A549 (cell line): ENCODE measurements around the gene QKI. TPM values are rescaled to one million over a fixed set of nuclear protein-coding genes. Genes with fewer than 3 reads are reported as not detected.

Source experiments
- ATAC-seq, 2 experiments: fragments of 200-7000 bp in 1 of 2; fragments of >200 bp in 1 of 2; cut with Nextera tagmentation in 1 of 2; cut with Tn5 transposase in 1 of 2; 3 replicates each; pipeline versions ENCODE4 v1.8.0 to v1.9.1; 2018 to 2020; ENCODE audit warnings: mild to moderate bottlenecking in 1 of 2, moderate library complexity in 1 of 2
- CTCF ChIA-PET: fragments of 300-600 bp; sonication (Branson Sonifier 250); formaldehyde crosslinking; extraction: SDS; loops from one replicate; lab custom pipeline; 2021; ENCODE audit warnings: antibody characterized with exemption, inconsistent platforms; lab: Yijun Ruan, JAX
- POLR2A ChIA-PET: fragments of 350-600 bp; formaldehyde crosslinking; extraction: SDS; loops from one replicate; lab custom pipeline; 2021; ENCODE audit warnings: antibody characterized with exemption, inconsistent platforms; lab: Yijun Ruan, JAX
- DNase-seq, 2 experiments: peaks; one replicate each; pipeline versions ENCODE4 v3.0.0 to v3.0.0-alpha.2; 2011 to 2016; ENCODE audit warnings: low read depth in 1 of 2, low spot score in 1 of 2
- FAIRE-seq: peaks from 2 replicates; lab custom pipeline; 2011; peaks lifted over from hg19 to GRCh38; lab: Jason Lieb, UNC
- H3K27ac ChIP-seq, 2 experiments: fragments of >200 bp; sonication (Bioruptor Twin); formaldehyde crosslinking; 3 replicates each; pipeline ENCODE4 v1.5.1; 2016 to 2017
- H3K4me1 ChIP-seq: fragments of >200 bp; sonication (Bioruptor Twin); formaldehyde crosslinking; 3 replicates; pipeline ENCODE4 v1.6.1; 2016
- H3K4me2 ChIP-seq: fragments of >200 bp; sonication (Bioruptor Twin); formaldehyde crosslinking; 3 replicates; pipeline ENCODE4 v1.6.1; 2016
- H3K4me3 ChIP-seq: fragments of >200 bp; sonication (Bioruptor Twin); formaldehyde crosslinking; 3 replicates; pipeline ENCODE4 v1.5.1; 2016
- H3K9me3 ChIP-seq: fragments of >200 bp; sonication (Bioruptor Twin); formaldehyde crosslinking; 3 replicates; pipeline ENCODE4 v1.6.1; 2016
- BHLHE40 ChIP-seq: IDR thresholded peaks from 2 replicates; pipeline ENCODE4 v1.6.1; 2012; ENCODE audit warnings: low read depth, low read length, inconsistent platforms
- CBX2 ChIP-seq: fragments of 200-600 bp; sonication (generic); IDR thresholded peaks from 2 replicates; pipeline ENCODE4 v1.6.1; 2016; ENCODE audit warnings: low read depth, mild to moderate bottlenecking, borderline replicate concordance
- CBX8 ChIP-seq: fragments of 200-600 bp; sonication (generic); IDR thresholded peaks from 2 replicates; pipeline ENCODE4 v1.6.1; 2016
- CHD2 ChIP-seq: fragments of 150-350 bp; IDR thresholded peaks from 2 replicates; pipeline ENCODE4 v1.6.1; 2014; ENCODE audit warnings: low read length; ENCODE audit not compliant: partially characterized antibody
- EHF ChIP-seq: fragments of 250-450 bp; sonication (Bioruptor Pico); IDR thresholded peaks from 2 replicates; pipeline ENCODE4 v1.5.0; 2020; ENCODE audit warnings: mild to moderate bottlenecking
- EHMT2 ChIP-seq: fragments of 200-600 bp; sonication (generic); IDR thresholded peaks from 2 replicates; pipeline ENCODE4 v1.6.1; 2016; ENCODE audit warnings: antibody characterized with exemption, low read depth, mild to moderate bottlenecking, moderate library complexity
- FOSL2 ChIP-seq, 2 experiments: fragments of 450-650 bp in 1 of 2; fragments of >200 bp in 1 of 2; sonication (Bioruptor Twin) in 1 of 2; formaldehyde crosslinking; IDR thresholded peaks; 2 replicates each; pipeline versions ENCODE4 v1.5.0 to v1.6.1; 2016 to 2020; ENCODE audit warnings: mild to moderate bottlenecking in 1 of 2, moderate library complexity in 1 of 2
- FOXS1 ChIP-seq: fragments of 250-450 bp; sonication (Bioruptor Pico); IDR thresholded peaks from 2 replicates; pipeline ENCODE4 v1.5.0; 2020; ENCODE audit warnings: mild to moderate bottlenecking, moderate library complexity
- HMGXB4 ChIP-seq: fragments of 250-450 bp; sonication (Bioruptor Pico); IDR thresholded peaks from 2 replicates; pipeline ENCODE4 v1.5.0; 2021; ENCODE audit warnings: mild to moderate bottlenecking, moderate library complexity, borderline replicate concordance
- HOXB5 ChIP-seq: fragments of 250-450 bp; sonication (Bioruptor Pico); IDR thresholded peaks from 2 replicates; pipeline ENCODE4 v1.5.0; 2020; ENCODE audit warnings: mild to moderate bottlenecking, moderate library complexity
- KDM5A ChIP-seq: fragments of 200-600 bp; sonication (generic); IDR thresholded peaks from 2 replicates; pipeline ENCODE4 v1.6.1; 2016; ENCODE audit warnings: antibody characterized with exemption, mild to moderate bottlenecking
- MAZ ChIP-seq: fragments of 150-350 bp; IDR thresholded peaks from 2 replicates; pipeline ENCODE4 v1.6.1; 2014; ENCODE audit warnings: antibody characterized with exemption, low read depth, low read length, borderline replicate concordance
- MYC ChIP-seq: IDR thresholded peaks from 2 replicates; pipeline ENCODE4 v1.6.1; 2012; ENCODE audit warnings: mild to moderate bottlenecking, inconsistent platforms, low read length, improper control_type of control experiment, borderline replicate concordance
- NPAS2 ChIP-seq: fragments of 250-450 bp; sonication (Bioruptor Pico); IDR thresholded peaks from 2 replicates; pipeline ENCODE4 v1.8.0; 2022; ENCODE audit warnings: mild to moderate bottlenecking, moderate library complexity, borderline replicate concordance
- NR3C1 ChIP-seq: fragments of >200 bp; sonication (Bioruptor Twin); formaldehyde crosslinking; IDR thresholded peaks from 3 replicates; pipeline ENCODE4 v1.6.1; 2017
- RAD21 ChIP-seq, 2 experiments: fragments of >200 bp in 1 of 2; sonication (Bioruptor Twin) in 1 of 2; formaldehyde crosslinking in 1 of 2; IDR thresholded peaks in 1 of 2; conservative IDR thresholded peaks in 1 of 2; 2 replicates in 1 of 2; 3 replicates in 1 of 2; pipeline ENCODE4 v1.6.1; 2012 to 2018; ENCODE audit warnings: inconsistent platforms in 1 of 2
- RARB ChIP-seq: fragments of 250-450 bp; sonication (Bioruptor Pico); IDR thresholded peaks from 2 replicates; pipeline ENCODE4 v1.8.0; 2021; ENCODE audit warnings: mild to moderate bottlenecking, moderate library complexity
- RFX5 ChIP-seq: fragments of 450-650 bp; IDR thresholded peaks from 2 replicates; pipeline ENCODE4 v1.7.1; 2014; ENCODE audit warnings: antibody characterized with exemption, mild to moderate bottlenecking, moderate library complexity
- RNF2 ChIP-seq: fragments of 200-600 bp; sonication (generic); IDR thresholded peaks from 2 replicates; pipeline ENCODE4 v1.6.1; 2016; ENCODE audit warnings: low read depth, mild to moderate bottlenecking, antibody characterized with exemption, moderate library complexity, borderline replicate concordance
- SREBF2 ChIP-seq: fragments of 450-650 bp; IDR thresholded peaks from 2 replicates; pipeline ENCODE4 v1.6.1; 2014; ENCODE audit warnings: mild to moderate bottlenecking, moderate library complexity
- ZC3H11A ChIP-seq: fragments of 450-650 bp; IDR thresholded peaks from 2 replicates; pipeline ENCODE4 v1.6.1; 2014; ENCODE audit warnings: antibody characterized with exemption, mild to moderate bottlenecking
- ZNF302 ChIP-seq: fragments of 250-450 bp; sonication (Bioruptor Pico); IDR thresholded peaks from 2 replicates; pipeline ENCODE4 v1.9.0; 2021; ENCODE audit warnings: inconsistent platforms, mild to moderate bottlenecking, moderate library complexity
- WGBS: methylation state at CpG from one replicate; pipeline ENCODE4 v1.1.6; 2017; ENCODE audit errors: missing lambda C conversion rate; 5-methylcytosine and 5-hydroxymethylcytosine counted together
- polyA plus RNA-seq, 4 experiments: library from polyadenylated mRNA; depleted of rRNA in 3 of 4; stranded (reverse); fragments of >200 nt; fragmentation: RNase III in 1 of 4; extraction: RNeasy Plus Mini Kit Qiagen cat#74134 plus additional on column Dnase treatment in 1 of 4; gene quantifications; 2 replicates in 3 of 4; 3 replicates in 1 of 4; pipeline ENCODE4 v1.2.3, GENCODE V29; 2011 to 2017
- TF ChIP-seq, protein P1 (sequence below): fragments of >200 bp; sonication (Bioruptor Twin); formaldehyde crosslinking; IDR thresholded peaks from 3 replicates; pipeline ENCODE4 v1.6.1; 2016
- TF ChIP-seq, protein P2 (sequence below): IDR thresholded peaks from 2 replicates; pipeline ENCODE4 v1.6.1; 2012
- TF ChIP-seq, protein P3 (sequence below): fragments of 200-600 bp; sonication (generic); IDR thresholded peaks from 2 replicates; pipeline ENCODE4 v1.6.1; 2016; ENCODE audit warnings: antibody characterized with exemption, mild to moderate bottlenecking, moderate library complexity
- TF ChIP-seq, protein P4 (sequence below): fragments of >200 bp; sonication (Bioruptor Twin); formaldehyde crosslinking; IDR thresholded peaks from 2 replicates; pipeline ENCODE4 v1.6.1; 2016

The QKI gene
- polyA plus RNA-seq, 2 of the 4 experiments (the other 2 are of a cell fraction): 71.9 to 98.2 TPM

GRCh38 chr6:163616452-163616851 lies 201.9 kb downstream of the QKI start:
- CTCF ChIA-PET: no interaction called here
- no peak for ATAC-seq
- Histone ChIP-seq H3K4me1 (no peaks in the 10 kb centered on the region), H3K4me3 (no peak overlapping the region)
- DNase-seq: no peak
- WGBS: 56% methylated on average over 4 of the region's 4 CpGs
- no peak for FAIRE-seq
- TF ChIP-seq EHMT2 (no peak), ZNF302 (CRISPR knock-in tag) (no peak), RNF2 (no peak), SREBF2 (no peak), RARB (CRISPR knock-in tag) (no peak), RFX5 (no peak)
- TF ChIP-seq, protein P1, sequence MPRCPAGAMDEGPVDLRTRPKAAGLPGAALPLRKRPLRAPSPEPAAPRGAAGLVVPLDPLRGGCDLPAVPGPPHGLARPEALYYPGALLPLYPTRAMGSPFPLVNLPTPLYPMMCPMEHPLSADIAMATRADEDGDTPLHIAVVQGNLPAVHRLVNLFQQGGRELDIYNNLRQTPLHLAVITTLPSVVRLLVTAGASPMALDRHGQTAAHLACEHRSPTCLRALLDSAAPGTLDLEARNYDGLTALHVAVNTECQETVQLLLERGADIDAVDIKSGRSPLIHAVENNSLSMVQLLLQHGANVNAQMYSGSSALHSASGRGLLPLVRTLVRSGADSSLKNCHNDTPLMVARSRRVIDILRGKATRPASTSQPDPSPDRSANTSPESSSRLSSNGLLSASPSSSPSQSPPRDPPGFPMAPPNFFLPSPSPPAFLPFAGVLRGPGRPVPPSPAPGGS: no peak
- TF ChIP-seq, all 56 proteins: peak for 0
- H3K9me3 ChIP-seq: no peaks in the 10 kb centered on the region
- no peak overlapping the region for H3K4me2 ChIP-seq
- POLR2A ChIA-PET: no interaction called here
- no peak overlapping the region for H3K27ac ChIP-seq

- Histone ChIP-seq H3K27ac (no peak overlapping the region), H3K4me1 (no peaks in the 10 kb centered on the region), H3K4me2 (no peak overlapping the region), H3K9me3 (no peaks in the 10 kb centered on the region), H3K4me3 (no peak overlapping the region)
- ChIA-PET POLR2A (no interaction called here), CTCF (no interaction called here)
- ATAC-seq (no peak), DNase-seq (no peak), FAIRE-seq (no peak)
- TF ChIP-seq CBX2: no peak
- no peak for TF ChIP-seq MYC
- no peak for TF ChIP-seq CBX8
- TF ChIP-seq MAZ: no peak
- TF ChIP-seq RFX5: no peak
- TF ChIP-seq FOXS1: no peak
- no peak for TF ChIP-seq EHMT2
- TF ChIP-seq, protein P1: no peak
- TF ChIP-seq CHD2: no peak
- no peak for TF ChIP-seq ZC3H11A
- no peak for TF ChIP-seq HOXB5 (CRISPR knock-in tag)
- no peak for TF ChIP-seq HMGXB4 (CRISPR knock-in tag)
- TF ChIP-seq NR3C1: no peak
- TF ChIP-seq NPAS2 (CRISPR knock-in tag): no peak
- 43% methylated on average over 6 of the region's 6 CpGs for WGBS
Measured at GRCh38 chr6:163617549-163617948, 203.0 kb downstream of the QKI start.

- 57% methylated on average over 5 of the region's 5 CpGs for WGBS
- H3K4me2 ChIP-seq: no peak overlapping the region
- H3K4me1 ChIP-seq: no peaks in the 10 kb centered on the region
- FAIRE-seq (no peak), DNase-seq (no peak), ATAC-seq (no peak)
- no peak overlapping the region for H3K27ac ChIP-seq
- H3K9me3 ChIP-seq: no peaks in the 10 kb centered on the region
- ChIA-PET POLR2A (no interaction called here), CTCF (no interaction called here)
- no peak overlapping the region for H3K4me3 ChIP-seq
- TF ChIP-seq RAD21 (conservative IDR thresholded peaks at IDR 0.05 in 1 of 2, IDR thresholded peaks at IDR 0.05 in 1 of 2): no peak
- TF ChIP-seq CBX8: no peak
- no peak for TF ChIP-seq CHD2
- TF ChIP-seq FOSL2 (IDR thresholded peaks at IDR 0.05): no peak
- no peak for TF ChIP-seq FOSL2 (CRISPR knock-in tag; IDR thresholded peaks at IDR 0.05)
- TF ChIP-seq FOXS1: no peak
- TF ChIP-seq, protein P2, sequence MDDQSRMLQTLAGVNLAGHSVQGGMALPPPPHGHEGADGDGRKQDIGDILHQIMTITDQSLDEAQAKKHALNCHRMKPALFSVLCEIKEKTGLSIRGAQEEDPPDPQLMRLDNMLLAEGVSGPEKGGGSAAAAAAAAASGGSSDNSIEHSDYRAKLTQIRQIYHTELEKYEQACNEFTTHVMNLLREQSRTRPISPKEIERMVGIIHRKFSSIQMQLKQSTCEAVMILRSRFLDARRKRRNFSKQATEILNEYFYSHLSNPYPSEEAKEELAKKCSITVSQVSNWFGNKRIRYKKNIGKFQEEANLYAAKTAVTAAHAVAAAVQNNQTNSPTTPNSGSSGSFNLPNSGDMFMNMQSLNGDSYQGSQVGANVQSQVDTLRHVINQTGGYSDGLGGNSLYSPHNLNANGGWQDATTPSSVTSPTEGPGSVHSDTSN: no peak
- TF ChIP-seq EHF: no peak
- no peak for TF ChIP-seq KDM5A
- no peak for TF ChIP-seq BHLHE40
- TF ChIP-seq, protein P3, sequence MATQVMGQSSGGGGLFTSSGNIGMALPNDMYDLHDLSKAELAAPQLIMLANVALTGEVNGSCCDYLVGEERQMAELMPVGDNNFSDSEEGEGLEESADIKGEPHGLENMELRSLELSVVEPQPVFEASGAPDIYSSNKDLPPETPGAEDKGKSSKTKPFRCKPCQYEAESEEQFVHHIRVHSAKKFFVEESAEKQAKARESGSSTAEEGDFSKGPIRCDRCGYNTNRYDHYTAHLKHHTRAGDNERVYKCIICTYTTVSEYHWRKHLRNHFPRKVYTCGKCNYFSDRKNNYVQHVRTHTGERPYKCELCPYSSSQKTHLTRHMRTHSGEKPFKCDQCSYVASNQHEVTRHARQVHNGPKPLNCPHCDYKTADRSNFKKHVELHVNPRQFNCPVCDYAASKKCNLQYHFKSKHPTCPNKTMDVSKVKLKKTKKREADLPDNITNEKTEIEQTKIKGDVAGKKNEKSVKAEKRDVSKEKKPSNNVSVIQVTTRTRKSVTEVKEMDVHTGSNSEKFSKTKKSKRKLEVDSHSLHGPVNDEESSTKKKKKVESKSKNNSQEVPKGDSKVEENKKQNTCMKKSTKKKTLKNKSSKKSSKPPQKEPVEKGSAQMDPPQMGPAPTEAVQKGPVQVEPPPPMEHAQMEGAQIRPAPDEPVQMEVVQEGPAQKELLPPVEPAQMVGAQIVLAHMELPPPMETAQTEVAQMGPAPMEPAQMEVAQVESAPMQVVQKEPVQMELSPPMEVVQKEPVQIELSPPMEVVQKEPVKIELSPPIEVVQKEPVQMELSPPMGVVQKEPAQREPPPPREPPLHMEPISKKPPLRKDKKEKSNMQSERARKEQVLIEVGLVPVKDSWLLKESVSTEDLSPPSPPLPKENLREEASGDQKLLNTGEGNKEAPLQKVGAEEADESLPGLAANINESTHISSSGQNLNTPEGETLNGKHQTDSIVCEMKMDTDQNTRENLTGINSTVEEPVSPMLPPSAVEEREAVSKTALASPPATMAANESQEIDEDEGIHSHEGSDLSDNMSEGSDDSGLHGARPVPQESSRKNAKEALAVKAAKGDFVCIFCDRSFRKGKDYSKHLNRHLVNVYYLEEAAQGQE: no peak
- TF ChIP-seq, protein P4, sequence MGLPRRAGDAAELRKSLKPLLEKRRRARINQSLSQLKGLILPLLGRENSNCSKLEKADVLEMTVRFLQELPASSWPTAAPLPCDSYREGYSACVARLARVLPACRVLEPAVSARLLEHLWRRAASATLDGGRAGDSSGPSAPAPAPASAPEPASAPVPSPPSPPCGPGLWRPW: no peak
Measured at GRCh38 chr6:163620101-163620500, 205.6 kb downstream of the QKI start.
